GM12864 (cell line): ENCODE results near the gene FBLN5.
A peak's percentile ranks its signal among the peaks of the same experiment; 100 is the strongest.

Experiments used
- DNase-seq: peaks from one replicate; pipeline ENCODE4 v3.0.0-alpha.2; 2011; ENCODE audit warnings: low read depth
- H3K4me3 ChIP-seq: 2 replicates; pipeline ENCODE4 v1.5.1; 2011; ENCODE audit warnings: mild to moderate bottlenecking, low read depth, low read length, control low read depth
- TF ChIP-seq, protein P1 (sequence below): IDR thresholded peaks from 2 replicates; pipeline ENCODE4 v1.5.1; 2011; ENCODE audit warnings: low read depth, mild to moderate bottlenecking, moderate library complexity, low read length, control low read depth, inconsistent platforms; ENCODE audit errors: missing control alignments

Gene FBLN5

DNA sequence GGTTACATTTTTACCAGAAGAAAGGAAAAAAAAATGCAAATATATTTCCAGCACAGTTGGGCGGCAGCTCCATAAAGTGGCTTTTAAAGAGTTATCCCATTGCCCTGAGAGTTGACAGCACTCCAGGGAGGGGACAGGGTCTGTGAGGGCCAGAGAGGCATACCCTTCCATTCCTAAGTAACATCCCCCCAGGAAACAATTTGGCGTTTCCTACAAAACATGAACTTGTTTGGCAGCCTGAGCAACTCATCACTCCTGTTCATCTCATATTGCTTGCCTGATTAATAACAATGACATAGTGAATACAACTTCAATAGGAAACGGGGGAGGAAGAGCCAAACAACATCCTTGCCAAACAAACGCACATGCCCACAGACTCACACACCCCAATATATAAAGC, 103.5 kb downstream of the FBLN5 start:
- H3K4me3 ChIP-seq: no peak overlapping the region
- DNase-seq: no peak
- TF ChIP-seq, protein P1, sequence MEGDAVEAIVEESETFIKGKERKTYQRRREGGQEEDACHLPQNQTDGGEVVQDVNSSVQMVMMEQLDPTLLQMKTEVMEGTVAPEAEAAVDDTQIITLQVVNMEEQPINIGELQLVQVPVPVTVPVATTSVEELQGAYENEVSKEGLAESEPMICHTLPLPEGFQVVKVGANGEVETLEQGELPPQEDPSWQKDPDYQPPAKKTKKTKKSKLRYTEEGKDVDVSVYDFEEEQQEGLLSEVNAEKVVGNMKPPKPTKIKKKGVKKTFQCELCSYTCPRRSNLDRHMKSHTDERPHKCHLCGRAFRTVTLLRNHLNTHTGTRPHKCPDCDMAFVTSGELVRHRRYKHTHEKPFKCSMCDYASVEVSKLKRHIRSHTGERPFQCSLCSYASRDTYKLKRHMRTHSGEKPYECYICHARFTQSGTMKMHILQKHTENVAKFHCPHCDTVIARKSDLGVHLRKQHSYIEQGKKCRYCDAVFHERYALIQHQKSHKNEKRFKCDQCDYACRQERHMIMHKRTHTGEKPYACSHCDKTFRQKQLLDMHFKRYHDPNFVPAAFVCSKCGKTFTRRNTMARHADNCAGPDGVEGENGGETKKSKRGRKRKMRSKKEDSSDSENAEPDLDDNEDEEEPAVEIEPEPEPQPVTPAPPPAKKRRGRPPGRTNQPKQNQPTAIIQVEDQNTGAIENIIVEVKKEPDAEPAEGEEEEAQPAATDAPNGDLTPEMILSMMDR: no peak

DNA sequence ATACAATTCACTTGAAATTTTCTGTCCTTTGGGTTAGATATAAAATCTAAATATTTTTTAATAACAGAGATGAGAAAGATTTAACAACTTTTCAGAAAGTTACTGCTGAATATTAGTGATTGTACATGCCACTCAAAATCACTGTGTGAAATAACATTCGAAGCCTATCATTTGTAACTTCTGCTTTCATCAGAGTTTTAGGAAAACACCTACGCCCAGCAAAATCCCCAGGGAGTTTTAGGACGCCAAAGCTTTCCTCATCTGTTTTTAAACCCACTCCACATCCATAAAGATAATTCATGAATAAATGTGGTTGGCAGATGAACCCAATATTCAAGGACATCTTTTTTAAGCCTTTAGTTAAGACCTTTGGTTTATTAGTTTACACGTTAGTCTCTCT, 104.1 kb downstream of the FBLN5 start:
- no peak overlapping the region for H3K4me3 ChIP-seq

GRCh38 chr14:91841065-91841464, 106.4 kb downstream of the FBLN5 start:
- no peak for DNase-seq
- TF ChIP-seq, protein P1: no peak
- H3K4me3 ChIP-seq: no peak overlapping the region

More for the DNA sequence above, 104.1 kb downstream of the FBLN5 start:
- DNase-seq: no peak
- TF ChIP-seq, protein P1: no peak

GRCh38 chr14:91839749-91840148, 107.7 kb downstream of the FBLN5 start:
- DNase-seq: peak; percentile 26
- TF ChIP-seq, protein P1: no peak
- no peak overlapping the region for H3K4me3 ChIP-seq

DNA sequence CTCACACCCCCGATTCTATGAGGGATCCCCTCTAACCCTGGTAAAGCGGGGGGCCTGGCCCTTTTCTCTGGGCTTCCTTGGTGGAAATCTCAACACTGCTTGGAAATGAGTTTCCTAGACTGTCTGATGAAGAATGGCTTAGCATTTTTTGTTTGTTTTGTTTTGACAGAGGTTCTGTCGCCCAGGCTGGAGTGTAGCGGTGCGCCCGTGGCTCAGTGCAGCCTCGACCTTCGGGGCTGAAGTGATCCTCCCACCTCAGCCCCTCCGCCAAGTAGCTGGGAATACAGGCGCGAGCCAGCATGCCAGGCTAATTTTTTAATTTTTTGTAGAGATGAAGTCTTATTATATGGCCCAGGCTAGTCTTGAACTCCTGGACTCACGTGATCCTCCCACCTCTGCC, 110.4 kb downstream of the FBLN5 start:
- DNase-seq: no peak
- H3K4me3 ChIP-seq: peak overlapping the region; percentile 67
- TF ChIP-seq, protein P1: no peak

- DNase-seq: no peak
Measured at GRCh38 chr14:91835920-91836843, 111.3 kb downstream of the FBLN5 start.

More at GRCh38 chr14:91835920-91836843, 111.3 kb downstream of the FBLN5 start:
- peak overlapping the region; percentile 67 for H3K4me3 ChIP-seq
- TF ChIP-seq, protein P1: peak; percentile 2
